Measurements from ENCODE around the gene VWF. TPM values are rescaled to one million over a fixed set of nuclear protein-coding genes. Genes with fewer than 3 reads are reported as not detected.

The VWF gene
- total RNA-seq, 1 donor: 13.5 TPM

DNA sequence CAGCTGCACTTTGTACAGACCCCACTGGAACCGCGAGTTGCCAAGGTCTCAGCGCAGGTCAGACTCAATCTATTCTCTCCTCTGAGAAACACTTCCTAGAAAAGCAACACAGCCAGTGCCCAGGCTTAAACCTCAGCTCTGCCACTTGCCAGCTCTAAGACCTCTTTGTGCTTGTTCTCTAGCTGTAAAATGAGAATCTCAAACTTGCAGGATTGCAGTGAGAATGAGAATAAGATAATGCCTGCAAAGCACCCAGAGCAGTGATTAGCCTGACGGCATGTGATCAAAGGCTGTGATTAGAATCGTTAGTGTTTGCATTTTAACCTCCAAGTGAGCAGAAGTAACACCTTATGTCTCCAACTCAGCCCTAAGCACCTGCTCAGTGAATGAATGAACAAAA lies 200.7 kb downstream of the VWF start:
- DNase-seq (ENCODE audit: low read depth in 2 of 3, low spot score in 2 of 3): no peak

DNA sequence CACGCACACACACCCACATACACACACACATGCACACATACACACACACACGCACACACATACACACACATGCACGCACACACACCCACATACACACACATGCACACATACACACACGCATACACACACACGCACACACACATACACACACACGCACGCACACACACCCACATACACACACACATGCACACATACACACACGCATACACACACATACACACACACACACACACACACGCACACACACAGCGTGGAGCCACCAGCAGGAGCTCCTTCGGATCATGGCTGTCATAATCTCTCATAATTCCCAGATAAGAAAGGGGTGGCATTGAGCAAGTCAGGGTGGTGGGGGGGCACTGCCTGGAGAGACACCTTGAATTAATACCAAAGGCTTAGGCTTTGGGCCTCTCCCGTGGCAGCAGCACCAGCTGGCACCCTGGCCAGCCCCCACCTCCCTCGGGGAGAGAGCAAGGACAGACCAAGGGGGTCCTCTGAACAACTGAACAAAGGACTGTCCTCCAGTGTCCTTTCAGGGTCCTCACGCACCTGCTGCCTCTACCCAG lies 201.3 kb downstream of the VWF start:
- no peak for DNase-seq (ENCODE audit: low read depth in 2 of 3, low spot score in 2 of 3)

DNA sequence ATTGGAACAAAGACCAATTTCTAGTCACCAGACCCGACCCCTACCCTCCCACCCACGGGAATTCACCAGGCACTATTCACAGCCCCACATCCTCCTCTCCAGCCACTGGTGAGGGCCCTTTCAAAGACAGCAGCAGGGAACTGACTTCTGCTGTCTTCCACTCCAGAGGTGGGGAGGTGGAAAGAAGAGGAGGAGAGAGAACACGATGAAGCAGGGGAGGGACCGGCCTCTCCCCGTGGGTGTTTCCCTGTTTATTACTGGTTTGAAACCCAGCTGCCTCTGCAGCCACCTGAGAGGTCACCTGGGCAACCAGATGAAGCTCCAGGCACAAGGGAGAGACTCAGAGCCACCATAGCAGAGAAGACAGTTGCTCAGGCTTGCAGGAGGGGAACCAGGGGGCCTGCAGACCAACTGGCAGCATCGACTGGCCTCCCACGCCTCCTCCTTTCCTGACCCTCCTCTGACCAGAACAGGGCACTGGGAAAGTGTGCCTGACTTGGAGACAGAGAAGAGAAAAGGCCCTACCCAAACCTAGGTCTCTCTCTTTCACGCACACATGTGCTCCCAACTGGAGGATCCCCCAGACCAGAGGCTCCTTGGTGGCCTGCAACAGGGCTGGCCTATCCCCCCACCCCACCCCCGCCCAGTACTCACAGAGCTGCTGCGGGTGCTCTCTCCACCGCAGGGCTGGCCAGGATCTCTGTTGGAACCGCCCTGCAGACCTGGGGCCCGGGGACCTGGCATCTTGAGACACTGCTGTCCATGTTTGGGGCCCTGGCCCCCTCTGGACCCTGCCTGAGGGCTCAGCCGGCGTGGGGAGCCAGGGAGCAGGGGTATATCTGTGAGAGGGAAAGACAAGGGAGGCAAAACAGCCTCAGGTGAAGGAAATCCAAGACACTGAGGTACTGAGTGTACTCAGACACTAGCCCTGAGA lies 202.2 kb downstream of the VWF start:
- no peak for DNase-seq (ENCODE audit: low read depth in 2 of 3, low spot score in 2 of 3)

DNA sequence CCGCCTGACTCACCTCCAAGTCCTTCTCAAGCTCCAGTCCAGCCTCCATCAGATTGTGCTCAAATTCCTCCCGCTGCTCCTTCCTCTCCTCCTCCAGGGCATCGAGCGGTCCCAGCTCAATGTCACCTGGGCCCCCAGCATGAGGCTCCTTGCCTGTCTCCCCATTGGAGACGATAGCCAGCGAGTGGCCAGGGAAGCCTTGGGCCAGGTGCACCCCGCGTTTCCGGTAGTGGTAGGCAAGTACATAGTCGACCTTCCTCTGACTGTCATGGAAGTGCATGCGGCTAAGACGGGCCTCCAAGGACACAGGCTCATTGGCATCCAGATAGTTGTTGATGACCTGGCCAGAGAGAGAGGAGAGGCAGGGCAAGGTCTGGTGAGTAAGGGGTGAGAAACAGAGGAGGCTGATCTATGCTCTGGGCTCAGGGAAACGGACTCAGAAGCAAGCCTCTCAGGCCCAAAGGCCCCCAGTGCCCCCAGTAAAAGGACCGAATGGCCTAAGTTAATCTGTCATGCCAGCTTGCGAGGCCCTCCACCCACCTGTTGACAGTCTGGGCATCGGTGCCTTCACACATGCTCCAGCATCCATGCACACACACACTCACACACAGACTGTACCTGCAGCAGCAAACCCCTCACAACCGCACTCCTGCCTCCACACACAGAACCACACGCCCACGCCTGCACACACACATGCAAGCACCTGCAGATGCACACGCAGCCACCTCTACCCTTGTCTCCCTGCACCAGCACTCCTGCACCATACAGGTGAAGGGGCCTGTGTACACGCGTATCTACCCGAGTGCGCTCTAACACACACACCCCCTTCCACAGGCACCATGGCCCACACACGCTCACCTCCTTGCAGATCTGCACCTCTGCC lies 203.2 kb downstream of the VWF start:
- DNase-seq (ENCODE audit: low read depth in 2 of 3, low spot score in 2 of 3): no peak

DNA sequence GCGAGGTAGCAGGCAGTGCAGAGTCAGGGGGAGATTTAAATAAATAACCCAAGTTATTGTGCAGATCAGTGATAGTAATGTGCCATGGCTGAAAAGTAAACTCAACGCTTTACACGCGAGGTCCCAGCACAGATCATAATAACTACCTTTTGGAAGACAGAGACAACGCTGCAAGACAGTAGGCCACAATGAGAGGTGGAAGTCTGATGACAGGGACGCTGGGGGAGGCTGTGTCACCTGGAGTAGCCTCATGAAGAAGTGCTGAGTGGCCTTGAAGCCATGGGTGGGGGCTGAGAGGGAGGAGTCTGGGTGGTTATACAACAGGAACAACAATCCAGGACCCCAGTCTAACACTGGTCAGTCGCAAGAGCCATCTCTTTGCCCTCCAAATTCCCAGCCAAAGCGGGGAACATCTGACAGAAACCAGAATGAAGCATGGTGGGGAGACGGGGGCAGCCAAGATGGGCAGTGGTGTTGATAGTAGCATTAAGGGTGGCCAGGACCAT lies 207.6 kb downstream of the VWF start:
- DNase-seq (ENCODE audit: low read depth in 2 of 3, low spot score in 2 of 3): no peak

DNA sequence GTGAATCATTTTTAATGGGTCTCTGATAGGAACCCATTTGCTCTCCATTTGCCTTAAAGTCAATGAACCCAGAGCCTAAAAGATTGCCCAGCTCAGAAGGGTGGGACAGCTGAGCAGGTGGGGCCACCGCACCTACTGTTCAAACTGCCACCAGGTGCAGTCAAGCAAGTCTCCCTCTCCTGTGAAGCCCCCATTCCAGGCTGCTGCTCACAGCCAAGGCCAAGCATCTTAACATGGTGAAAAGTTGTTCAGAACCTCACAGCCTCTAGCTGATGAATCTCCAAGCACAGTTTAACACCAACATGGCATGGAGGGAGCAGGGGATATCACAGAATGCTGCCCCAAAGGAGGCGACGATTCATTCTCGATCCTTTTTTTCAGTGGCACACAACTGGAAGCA lies 209.0 kb downstream of the VWF start:
- no peak for DNase-seq (ENCODE audit: low read depth in 2 of 3, low spot score in 2 of 3)

DNA sequence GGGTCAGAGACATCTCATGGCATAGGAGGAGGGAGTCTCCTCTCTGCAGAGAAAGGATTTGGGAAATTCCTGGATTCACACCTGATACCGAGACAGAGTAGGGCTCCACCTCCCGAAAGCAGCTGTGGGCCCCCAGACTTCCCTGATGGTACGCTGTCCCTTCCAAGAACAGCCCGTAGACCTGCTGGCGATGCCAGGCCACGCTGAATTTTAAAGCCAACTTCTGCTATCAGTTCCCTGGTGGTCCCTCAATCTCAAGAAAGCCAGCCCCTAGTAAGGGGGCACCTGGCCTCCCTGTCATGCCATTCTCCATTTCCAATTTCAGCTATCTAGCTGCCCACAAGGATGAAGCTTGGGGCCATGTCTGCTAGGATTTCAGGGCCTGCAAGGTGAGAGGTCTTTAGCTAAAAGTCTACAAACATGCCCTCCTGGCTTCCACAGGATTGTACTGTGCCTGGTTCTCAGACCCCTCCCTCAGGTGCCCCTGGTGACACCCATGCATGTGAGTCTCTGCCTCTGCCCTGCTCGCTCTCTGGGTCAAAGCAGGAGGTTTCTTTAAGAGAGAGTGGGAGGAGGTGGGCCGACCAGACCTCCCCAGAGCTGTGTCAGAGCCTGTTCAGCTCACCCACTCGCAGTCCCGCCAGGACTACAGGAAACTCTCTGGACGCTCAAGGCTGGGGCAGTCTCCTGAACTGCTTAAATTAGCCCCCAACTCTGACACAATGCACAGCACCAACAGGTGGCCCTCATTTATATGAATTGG lies 209.9 kb downstream of the VWF start:
- DNase-seq (ENCODE audit: low read depth in 2 of 3, low spot score in 2 of 3): no peak

DNA sequence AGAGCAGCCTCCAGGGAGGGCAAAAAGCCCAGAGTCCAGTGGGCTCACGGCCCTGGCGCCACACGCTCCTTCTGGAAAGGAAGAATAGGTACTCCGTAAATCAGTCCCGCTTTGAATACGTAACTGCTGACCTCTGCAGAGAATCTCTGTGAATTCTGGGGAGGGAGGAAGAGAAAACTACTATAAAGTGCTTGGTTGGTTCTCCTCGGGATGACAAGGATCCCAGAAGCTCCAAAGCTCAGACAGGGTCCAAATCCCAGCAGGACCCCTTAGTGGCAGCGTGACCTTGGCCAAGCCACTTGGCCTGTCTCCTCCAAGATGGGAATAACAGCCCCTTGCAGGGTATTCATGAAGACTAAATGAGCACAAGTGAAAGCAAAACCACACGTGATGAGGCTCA lies 211.1 kb downstream of the VWF start:
- DNase-seq (ENCODE audit: low read depth in 2 of 3, low spot score in 2 of 3): no peak

DNA sequence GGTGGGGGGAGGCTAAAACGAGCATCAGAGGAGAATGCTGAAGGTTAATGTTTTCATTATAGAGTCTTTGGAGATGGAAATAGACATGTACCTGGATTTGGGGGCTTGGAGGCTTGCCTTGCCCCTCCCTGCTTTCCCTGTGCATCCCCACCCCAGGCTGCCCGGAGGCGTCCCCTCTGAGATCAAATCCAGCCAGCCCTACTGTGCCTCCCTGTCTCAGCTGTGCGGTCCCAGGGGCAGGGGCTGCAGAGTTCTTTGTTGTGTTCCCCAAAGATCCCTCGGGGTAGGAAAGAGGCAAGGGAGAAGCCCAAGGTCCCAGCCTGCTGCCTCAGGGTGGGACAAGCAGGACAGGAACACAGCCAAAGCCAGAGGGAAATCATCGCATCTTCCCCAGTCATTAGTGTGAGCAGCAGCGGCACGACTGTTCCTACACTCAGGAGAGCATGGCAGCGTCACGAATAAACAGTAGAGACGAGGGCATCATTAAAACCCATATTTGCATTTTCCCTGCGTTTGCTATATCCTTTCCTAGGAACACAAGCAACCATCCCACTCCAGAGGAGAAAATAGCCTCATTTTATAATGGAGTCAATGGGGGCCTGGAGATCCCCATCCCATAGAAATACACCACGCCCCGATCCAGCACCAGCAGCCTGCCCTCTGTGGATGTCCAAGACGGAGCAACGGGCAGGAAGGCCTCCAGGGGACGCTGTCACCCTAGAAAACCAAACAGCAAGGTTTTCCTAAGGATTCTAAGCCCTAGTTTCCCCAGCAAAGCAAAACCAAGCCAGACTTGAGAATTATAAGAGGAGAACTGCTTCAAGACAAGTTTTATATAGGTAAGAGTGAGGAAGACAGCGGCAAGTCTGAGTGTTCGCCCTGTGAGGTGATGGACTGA lies 211.8 kb downstream of the VWF start:
- no peak for DNase-seq (ENCODE audit: low read depth in 2 of 3, low spot score in 2 of 3)

DNA sequence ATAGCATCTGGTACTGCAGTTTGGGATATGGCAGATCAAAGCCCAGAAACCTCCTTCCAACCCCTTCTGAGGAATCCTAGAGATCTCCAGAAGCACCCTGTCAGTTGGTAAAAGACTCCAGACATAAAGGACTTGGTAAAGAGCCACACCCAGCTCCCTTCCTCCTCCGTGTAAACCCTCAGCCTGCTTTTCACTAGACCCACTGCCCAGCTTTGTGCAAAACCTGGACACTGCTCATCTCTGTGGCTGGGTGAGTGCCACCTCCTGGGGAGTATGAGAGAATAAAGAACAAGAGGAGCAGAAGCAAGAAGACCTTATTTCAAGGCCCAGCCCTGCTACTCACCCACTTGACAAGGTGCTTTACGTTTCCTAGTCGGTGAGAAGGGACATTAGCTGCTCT lies 212.5 kb downstream of the VWF start:
- DNase-seq (ENCODE audit: low read depth in 2 of 3, low spot score in 2 of 3): no peak

DNA sequence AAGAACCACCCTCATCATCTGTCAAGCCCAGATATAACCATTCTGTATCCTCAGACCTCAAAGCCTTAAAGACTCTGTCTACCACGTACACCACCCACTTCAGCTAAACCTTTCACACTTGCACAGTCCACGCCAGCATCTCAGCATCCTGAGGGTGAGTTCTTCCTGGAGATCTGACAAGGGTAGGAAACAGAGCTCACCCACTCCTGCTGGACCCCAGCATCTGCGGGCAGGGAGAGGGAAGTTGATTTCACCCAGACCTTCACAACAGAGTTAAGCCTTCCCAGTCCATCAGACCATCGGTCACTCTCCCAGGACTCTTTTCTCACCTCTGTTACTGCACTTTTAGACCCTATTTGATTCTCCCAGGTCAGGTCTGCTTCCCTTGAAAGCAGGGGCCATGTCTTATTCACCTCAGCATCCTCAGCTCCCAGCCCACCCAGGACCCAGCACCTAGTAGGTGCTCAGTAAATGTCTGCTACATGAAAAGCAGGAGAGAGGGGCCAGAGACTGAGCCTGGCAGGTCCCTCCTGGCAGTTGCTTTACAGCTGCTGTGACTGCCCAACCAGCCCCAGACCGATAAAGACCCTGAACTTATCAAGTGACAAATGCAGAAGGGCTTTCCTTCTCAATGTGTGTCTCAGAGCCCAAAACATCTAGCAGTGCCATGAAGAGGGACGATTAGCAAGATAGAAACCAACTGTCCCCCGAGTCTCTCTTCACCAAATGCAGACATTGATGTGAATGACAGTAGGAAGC lies 213.5 kb downstream of the VWF start:
- DNase-seq (ENCODE audit: low read depth in 2 of 3, low spot score in 2 of 3): no peak

DNA sequence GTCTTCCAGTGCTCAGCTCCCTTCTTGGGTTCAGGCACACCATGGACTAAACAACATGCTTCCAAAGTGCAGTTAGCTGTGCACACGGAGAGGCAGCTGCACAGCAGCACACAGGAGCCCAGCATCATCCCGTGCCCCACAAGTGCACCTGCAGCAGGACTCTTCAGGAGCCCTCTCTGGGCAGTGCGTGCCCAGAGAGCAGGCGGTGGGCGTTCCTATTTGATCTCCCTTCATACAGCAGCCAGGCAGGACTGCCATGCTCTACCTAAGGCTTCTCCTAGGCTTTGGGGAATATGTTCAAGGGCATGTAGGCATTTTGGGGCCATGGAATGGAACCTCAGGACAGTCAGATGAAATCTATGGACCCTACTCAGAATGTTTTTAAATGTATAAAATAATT lies 214.9 kb downstream of the VWF start:
- DNase-seq (ENCODE audit: low read depth in 2 of 3, low spot score in 2 of 3): no peak

DNA sequence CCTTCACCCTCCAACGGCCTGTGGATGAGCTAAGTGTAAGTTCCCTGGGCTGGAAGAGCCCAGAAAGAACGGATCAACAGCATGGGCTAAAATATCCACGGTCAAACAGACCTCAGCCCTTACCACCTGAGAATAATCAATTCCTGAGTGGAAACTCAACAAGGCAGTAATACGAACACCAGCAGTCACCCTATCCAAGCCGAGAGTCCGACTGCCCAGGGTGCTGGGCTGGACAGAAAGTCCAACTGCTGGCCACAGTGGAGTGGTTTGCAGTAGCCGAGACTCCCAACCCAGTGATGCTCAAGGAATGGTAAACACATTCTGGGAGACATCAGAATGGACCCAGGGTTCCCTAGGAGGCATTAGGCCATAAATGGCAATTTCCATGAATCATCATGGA lies 216.2 kb downstream of the VWF start:
- DNase-seq (ENCODE audit: low read depth in 2 of 3, low spot score in 2 of 3): no peak

DNA sequence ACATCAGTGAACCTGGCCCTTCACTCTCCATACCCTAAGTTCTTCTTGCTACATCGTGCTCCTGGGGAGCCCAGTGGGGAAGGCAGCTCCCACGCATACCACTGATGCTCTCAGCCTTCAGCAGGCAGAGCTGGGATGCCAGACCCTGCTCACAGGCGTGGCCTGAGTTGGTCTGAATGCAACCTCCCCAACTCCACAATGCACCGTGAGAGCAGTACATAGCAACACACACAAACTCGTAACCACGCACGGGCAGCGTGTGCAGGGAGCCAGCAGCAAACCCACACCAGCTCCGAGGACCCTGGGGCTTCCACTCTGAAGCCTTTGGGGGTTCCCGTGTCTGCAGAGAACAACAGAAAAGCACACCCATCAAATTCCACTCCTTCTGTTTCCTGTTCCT lies 216.7 kb downstream of the VWF start:
- peak in 2 of 3 donors; percentile 23 to 66 for DNase-seq (ENCODE audit: low read depth in 2 of 3, low spot score in 2 of 3)

DNA sequence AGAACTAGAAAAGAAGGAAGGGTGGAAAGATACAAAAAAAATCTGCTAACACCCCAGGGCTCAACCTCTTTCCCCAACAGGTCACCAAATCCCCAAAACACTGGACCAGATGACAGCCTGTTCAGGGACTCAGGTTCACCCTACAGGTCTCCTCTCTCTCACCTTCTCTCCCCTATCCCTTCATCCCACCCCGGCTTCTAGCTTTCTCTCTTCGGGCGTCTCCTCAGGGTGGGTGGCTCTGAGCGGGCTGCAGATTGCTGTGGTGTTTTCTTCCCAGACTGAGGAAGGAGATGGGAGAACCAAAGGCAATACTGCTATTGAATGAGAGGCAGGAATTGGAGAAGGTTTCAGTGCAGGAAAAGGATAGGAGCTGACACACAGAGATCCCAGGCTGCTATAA lies 218.7 kb downstream of the VWF start:
- no peak for DNase-seq (ENCODE audit: low read depth in 2 of 3, low spot score in 2 of 3)

DNA sequence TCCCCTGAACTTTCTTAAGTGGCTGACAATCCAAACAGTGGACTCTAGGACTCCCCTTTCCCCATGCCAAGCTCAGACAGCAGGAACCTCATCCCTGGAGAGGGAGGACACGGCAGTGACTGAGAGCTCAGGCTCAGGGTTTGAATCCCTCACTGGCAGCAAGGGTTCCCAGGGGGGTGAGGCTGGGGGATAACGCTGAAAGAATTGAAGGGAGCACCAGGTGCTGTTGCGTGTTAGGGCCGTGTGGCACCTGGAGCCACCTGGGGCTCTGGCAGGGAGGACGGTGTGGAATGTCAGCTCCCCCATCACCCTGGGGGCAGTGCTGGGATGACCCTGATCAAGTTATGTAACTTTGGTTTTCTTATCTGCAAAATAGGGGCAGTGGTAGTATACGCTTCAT lies 219.5 kb downstream of the VWF start:
- no peak for DNase-seq (ENCODE audit: low read depth in 2 of 3, low spot score in 2 of 3)

DNA sequence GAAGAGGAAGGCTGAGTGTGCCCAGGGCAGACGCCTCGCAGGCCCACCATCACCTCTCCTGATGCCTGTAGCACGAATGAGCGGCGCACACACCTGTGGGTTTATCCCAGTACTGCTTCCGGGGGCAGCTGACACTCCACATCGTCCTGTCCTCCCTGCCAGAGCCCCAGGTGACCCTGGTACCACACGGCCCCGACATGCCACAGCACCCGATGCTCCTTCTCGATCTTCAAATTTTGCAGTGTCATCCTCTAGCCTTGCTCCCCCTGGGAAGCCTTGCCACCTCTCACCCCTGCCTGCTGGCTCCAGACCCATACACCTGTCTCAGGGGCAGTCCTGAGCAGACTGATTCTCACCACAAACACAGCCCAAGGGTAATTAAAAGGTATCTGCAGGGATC lies 220.0 kb downstream of the VWF start:
- no peak for DNase-seq (ENCODE audit: low read depth in 2 of 3, low spot score in 2 of 3)

DNA sequence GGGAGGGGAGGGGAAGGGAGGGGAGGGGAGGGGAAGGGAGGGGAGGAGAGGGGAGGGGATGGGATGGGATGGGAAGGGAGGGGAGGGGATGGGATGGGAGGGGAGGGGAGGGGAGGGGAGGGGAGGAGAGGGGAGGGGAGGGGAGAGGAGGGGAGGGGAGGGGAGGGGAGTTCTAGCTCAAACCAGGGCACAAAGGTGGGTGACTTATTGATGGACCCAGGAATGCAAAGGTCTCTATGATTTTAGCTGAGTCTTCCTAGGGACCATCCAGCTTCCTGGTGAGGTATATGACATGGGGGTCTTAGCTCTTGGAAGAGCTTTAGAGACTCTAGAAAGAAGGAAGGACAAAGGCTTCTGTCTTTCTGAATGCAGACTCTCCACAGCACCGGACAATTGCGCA lies 221.7 kb downstream of the VWF start:
- no peak for DNase-seq (ENCODE audit: low read depth in 2 of 3, low spot score in 2 of 3)

DNA sequence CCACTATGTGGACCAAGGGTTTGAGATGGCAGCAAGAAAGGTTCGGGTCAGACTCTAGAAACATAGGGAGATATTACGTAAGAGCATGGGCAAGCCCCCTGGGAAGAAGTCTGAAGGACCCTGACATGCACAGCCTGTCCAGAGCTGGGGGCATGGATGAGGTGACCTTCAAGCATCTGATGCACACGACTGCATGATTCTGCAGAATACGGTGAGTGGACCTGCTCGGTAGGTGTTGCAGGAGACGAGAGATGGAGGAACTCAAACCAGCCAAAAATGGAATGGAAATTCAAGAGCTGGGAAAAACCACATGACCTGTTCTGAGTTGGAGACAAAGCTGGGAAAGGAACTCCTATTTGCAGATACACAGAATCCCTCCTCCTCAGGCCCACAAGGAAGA lies 223.1 kb downstream of the VWF start:
- no peak for DNase-seq (ENCODE audit: low read depth in 2 of 3, low spot score in 2 of 3)

Data from hematopoietic multipotent progenitor cell (in vitro differentiated cells).